ENCODE measurements around the gene PRPS2.

- no peak for TF ChIP-seq POLR2A (IDR thresholded peaks at IDR 0.05; ENCODE audit: low read depth, low read length)
- TF ChIP-seq TAF1 (IDR thresholded peaks at IDR 0.05; ENCODE audit: low read depth, low read length): no peak
- TF ChIP-seq POLR2AphosphoS5 (IDR thresholded peaks at IDR 0.05; ENCODE audit: low read depth, low read length): no peak
- TF ChIP-seq POU2F2 (IDR thresholded peaks at IDR 0.05; ENCODE audit: low read depth, low read length): no peak
Measured at GRCh38 chrX:12843061-12843667, 52.0 kb downstream of the PRPS2 start.

Measured in GM12891 (cell line).